Right lobe of liver (tissue), 4 donors: ENCODE data around the gene UBN2.

Experiments used
- CTCF ChIP-seq, 4 donors: fragments of 200-600 bp in 3 of 4; fragments of 450-650 bp in 1 of 4; IDR thresholded peaks; one replicate each; pipeline versions ENCODE4 v1.5.1 to v1.8.0; 2016 to 2022; ENCODE audit warnings: antibody characterized with exemption in 4 of 4, mild to moderate bottlenecking in 2 of 4
- POLR2A ChIP-seq: fragments of 450-650 bp; IDR thresholded peaks from one replicate; pipeline ENCODE4 v1.6.1; 2017; ENCODE audit warnings: antibody characterized with exemption, mild to moderate bottlenecking
- donor health status: DM: no; HTN: no; CAD: no.
- donor health status: DM: no; HTN: no; CAD: no.
- donor health status: DM: no; HTN: yes; CAD: no.

- no peak for TF ChIP-seq CTCF (IDR thresholded peaks at IDR 0.05)
- TF ChIP-seq POLR2A = no peak
These were observed 110.8 kb downstream of the UBN2 start for GRCh38 chr7:139341776-139342226.
